Activated CD4-positive, alpha-beta T cell treated with anti-CD3 and anti-CD28 coated beads, Interleukin-10, Interleukin-2, amounts not matched to agents 100 ng/mL and 50 ng/mL, durations not matched to agents 16 hours and 8 hours (primary cell): ENCODE data around the gene ALOX12.
"Not testable (repeated sequence)": the region's sequence is repeated elsewhere in the genome, so short reads cannot be mapped to it uniquely, and the experiment has no call there.

ENCODE experiments used
- DNase-seq: peaks from one replicate; pipeline ENCODE4 v3.0.0-alpha.2; 2020

The ALOX12 gene

GRCh38 chr17:6995500-6996255, at the start of gene ALOX12:
ALOX12 (plus strand) TSS chr17:6996049; CDS start chr17:6996118, 69 bp downstream.
- DNase-seq, result no peak

- no peak for DNase-seq
Observed at GRCh38 chr17:6947745-6948144, 48.1 kb upstream of the ALOX12 start.

GRCh38 chr17:6948562-6948961, 47.3 kb upstream of the ALOX12 start:
- DNase-seq, result peak; percentile 38

- no peak for DNase-seq
Observed at GRCh38 chr17:6948976-6949375, 46.9 kb upstream of the ALOX12 start.

- DNase-seq, result not testable (repeated sequence)
Observed at GRCh38 chr17:6950938-6951337, 44.9 kb upstream of the ALOX12 start.

- DNase-seq, result no peak
Observed at GRCh38 chr17:6953689-6954088, 42.2 kb upstream of the ALOX12 start.

- DNase-seq, result no peak
Observed at GRCh38 chr17:6959700-6960099, 36.1 kb upstream of the ALOX12 start.

- DNase-seq, result peak; percentile 54
Observed at GRCh38 chr17:6969323-6969726, 26.5 kb upstream of the ALOX12 start.

GRCh38 chr17:6970992-6971391, 24.9 kb upstream of the ALOX12 start:
- no peak for DNase-seq

GRCh38 chr17:6979440-6979839, 16.4 kb upstream of the ALOX12 start:
- DNase-seq, result not testable (repeated sequence)

- no peak for DNase-seq
Observed at GRCh38 chr17:6981426-6981825, 14.4 kb upstream of the ALOX12 start.

- DNase-seq, result no peak
Observed at GRCh38 chr17:6985266-6985665, 10.6 kb upstream of the ALOX12 start.

GRCh38 chr17:6986676-6987075, 9.2 kb upstream of the ALOX12 start:
- DNase-seq, result no peak

GRCh38 chr17:6989779-6990178, 6.1 kb upstream of the ALOX12 start:
- no peak for DNase-seq

- not testable (repeated sequence) for DNase-seq
Observed at GRCh38 chr17:6993613-6994056, 2.2 kb upstream of the ALOX12 start.

- DNase-seq, result no peak
Observed at GRCh38 chr17:6994118-6994598, 1.7 kb upstream of the ALOX12 start.

- DNase-seq, result no peak
Observed at GRCh38 chr17:6994666-6995256, 1.1 kb upstream of the ALOX12 start.

- DNase-seq, result no peak
Observed at GRCh38 chr17:6996256-6997011, 585 bp downstream of the ALOX12 start.

- DNase-seq, result no peak
Observed at GRCh38 chr17:6997171-6997570, 1.3 kb downstream of the ALOX12 start.

- no peak for DNase-seq
Observed at GRCh38 chr17:6998855-6999508, 3.1 kb downstream of the ALOX12 start.

- no peak for DNase-seq
Observed at GRCh38 chr17:7001318-7001961, 5.6 kb downstream of the ALOX12 start.

GRCh38 chr17:7002288-7003047, 6.6 kb downstream of the ALOX12 start:
- DNase-seq, result no peak
